IMR-90 (cell line): ENCODE measurements around the gene LYSMD3. TPM values are rescaled to one million over a fixed set of nuclear protein-coding genes. Genes with fewer than 3 reads are reported as not detected.

Source experiments
- ATAC-seq: fragments of 200-7000 bp; cut with Tn5 transposase; 2 replicates; pipeline ENCODE4 v1.9.1; 2020; ENCODE audit warnings: low read depth, mild to moderate bottlenecking, moderate library complexity
- BruUV-seq: library from RNA; stranded (reverse); fragments of 400-500 nt; replicated peaks from 2 replicates; lab custom pipeline; 2021; lab: Mats Ljungman, UMichigan
- CTCF ChIA-PET: fragments of 300-600 bp; formaldehyde crosslinking; extraction: SDS; loops from one replicate; lab custom pipeline; 2021; ENCODE audit warnings: antibody characterized with exemption; lab: Yijun Ruan, JAX
- POLR2A ChIA-PET: fragments of 300-600 bp; sonication (Branson Sonifier 250); formaldehyde crosslinking; loops from one replicate; lab custom pipeline; 2022; ENCODE audit warnings: antibody characterized with exemption; ENCODE audit not compliant: unreplicated experiment; lab: Charles Lee
- DNase-seq: peaks from one replicate; pipeline ENCODE4 v3.0.0; 2013
- H2AFZ ChIP-seq: replicated peaks from 2 replicates; pipeline ENCODE3; 2013; ENCODE audit warnings: low read length, mild to moderate bottlenecking; ENCODE audit not compliant: poor library complexity
- H2AK5ac ChIP-seq: 2 replicates; pipeline ENCODE4 v1.6.1; 2013; ENCODE audit warnings: low read depth, low read length, inconsistent platforms
- H2AK9ac ChIP-seq: replicated peaks from 2 replicates; pipeline ENCODE3; 2013; ENCODE audit warnings: mild to moderate bottlenecking, low read depth, low read length, moderate library complexity; ENCODE audit not compliant: poor library complexity
- H2BK120ac ChIP-seq: 2 replicates; pipeline ENCODE4 v1.6.1; 2013; ENCODE audit warnings: low read depth, low read length, inconsistent platforms
- H2BK15ac ChIP-seq: 3 replicates; pipeline ENCODE4 v1.6.1; 2013; ENCODE audit warnings: low read depth, low read length, inconsistent platforms
- H2BK20ac ChIP-seq: 2 replicates; pipeline ENCODE4 v1.6.1; 2013; ENCODE audit warnings: low read depth, mild to moderate bottlenecking, inconsistent platforms, low read length, moderate library complexity
- H2BK5ac ChIP-seq: 2 replicates; pipeline ENCODE4 v1.6.1; 2013; ENCODE audit warnings: mild to moderate bottlenecking, low read depth, low read length, inconsistent platforms; ENCODE audit not compliant: poor library complexity, severe bottlenecking
- H3K14ac ChIP-seq: replicated peaks from 2 replicates; pipeline ENCODE4 v1.6.1; 2013; ENCODE audit warnings: low read depth, low read length, inconsistent platforms
- H3K18ac ChIP-seq: 2 replicates; pipeline ENCODE4 v1.6.1; 2013; ENCODE audit warnings: low read depth, low read length, control low read depth
- H3K23ac ChIP-seq: 2 replicates; pipeline ENCODE4 v1.6.1; 2013; ENCODE audit warnings: low read depth, low read length, inconsistent platforms
- H3K27ac ChIP-seq: 2 replicates; pipeline ENCODE4 v1.5.1; 2013; ENCODE audit warnings: mild to moderate bottlenecking, control low read depth, low read length; ENCODE audit not compliant: insufficient read depth
- H3K27me3 ChIP-seq: 2 replicates; pipeline ENCODE4 v1.6.1; 2013; ENCODE audit warnings: low read length; ENCODE audit not compliant: control insufficient read depth, insufficient read depth
- H3K36me3 ChIP-seq: 2 replicates; pipeline ENCODE4 v1.6.1; 2013; ENCODE audit warnings: low read length, mixed read lengths; ENCODE audit not compliant: control insufficient read depth, insufficient read depth
- H3K4ac ChIP-seq: 2 replicates; pipeline ENCODE4 v1.6.1; 2013; ENCODE audit warnings: low read depth, low read length, inconsistent platforms
- H3K4me1 ChIP-seq: 2 replicates; pipeline ENCODE4 v1.6.1; 2013; ENCODE audit warnings: low read length, mixed read lengths; ENCODE audit not compliant: control insufficient read depth, insufficient read depth
- H3K4me2 ChIP-seq: 2 replicates; pipeline ENCODE4 v1.6.1; 2013; ENCODE audit warnings: low read depth, mild to moderate bottlenecking, control low read depth, low read length, moderate library complexity
- H3K4me3 ChIP-seq: 2 replicates; pipeline ENCODE4 v1.5.1; 2013; ENCODE audit warnings: low read depth, mild to moderate bottlenecking, control low read depth, low read length, moderate library complexity; ENCODE audit not compliant: insufficient read depth
- H3K56ac ChIP-seq: 2 replicates; pipeline ENCODE4 v1.6.1; 2013; ENCODE audit warnings: low read length, inconsistent platforms; ENCODE audit not compliant: insufficient read depth; ENCODE audit errors: extremely low read depth
- H3K79me1 ChIP-seq, 2 experiments: 2 replicates each; pipeline ENCODE4 v1.6.1; 2013; ENCODE audit warnings: low read length in 2 of 2, inconsistent platforms in 1 of 2, low read depth in 1 of 2
- H3K9ac ChIP-seq: 2 replicates; pipeline ENCODE4 v1.6.1; 2013; ENCODE audit warnings: low read depth, low read length, control low read depth
- H3K9me1 ChIP-seq: 2 replicates; pipeline ENCODE4 v1.6.1; 2013; ENCODE audit warnings: low read length, inconsistent platforms; ENCODE audit not compliant: insufficient read depth
- H3K9me3 ChIP-seq: 2 replicates; pipeline ENCODE4 v1.6.1; 2013; ENCODE audit warnings: low read length; ENCODE audit not compliant: control insufficient read depth, insufficient read depth
- H4K20me1 ChIP-seq: 2 replicates; pipeline ENCODE4 v1.6.1; 2013; ENCODE audit warnings: low read length, inconsistent platforms; ENCODE audit not compliant: insufficient read depth
- H4K5ac ChIP-seq: 2 replicates; pipeline ENCODE4 v1.6.1; 2013; ENCODE audit warnings: mild to moderate bottlenecking, low read depth, low read length, control low read depth
- H4K8ac ChIP-seq, 2 experiments: 2 replicates each; pipeline ENCODE4 v1.6.1; 2013; ENCODE audit warnings: low read depth in 2 of 2, low read length in 2 of 2, control low read depth in 1 of 2, inconsistent platforms in 1 of 2
- H4K91ac ChIP-seq: 2 replicates; pipeline ENCODE4 v1.6.1; 2013; ENCODE audit warnings: low read depth, low read length, inconsistent platforms; ENCODE audit not compliant: insufficient read depth
- CEBPB ChIP-seq: IDR thresholded peaks from 2 replicates; pipeline ENCODE4 v1.6.1; 2012; ENCODE audit warnings: low read depth, low read length, improper control_type of control experiment
- CHD1 ChIP-seq: IDR thresholded peaks from 2 replicates; pipeline ENCODE4 v1.6.1; 2012; ENCODE audit warnings: low read depth, low read length, improper control_type of control experiment
- ELK1 ChIP-seq: fragments of 150-350 bp; IDR thresholded peaks from 2 replicates; pipeline ENCODE4 v1.6.1; 2016; ENCODE audit warnings: low read depth, mild to moderate bottlenecking, low read length, moderate library complexity, borderline replicate concordance
- FOS ChIP-seq: fragments of 150-350 bp; IDR thresholded peaks from 2 replicates; pipeline ENCODE4 v1.6.1; 2016; ENCODE audit warnings: low read depth, low read length
- MAFK ChIP-seq: IDR thresholded peaks from 2 replicates; pipeline ENCODE4 v1.6.1; 2012; ENCODE audit warnings: low read depth, low read length, improper control_type of control experiment
- MAZ ChIP-seq: IDR thresholded peaks from 2 replicates; pipeline ENCODE4 v1.6.1; 2012; ENCODE audit warnings: low read depth, mild to moderate bottlenecking, low read length, improper control_type of control experiment, moderate library complexity, borderline replicate concordance
- MXI1 ChIP-seq: IDR thresholded peaks from 2 replicates; pipeline ENCODE4 v1.6.1; 2012; ENCODE audit warnings: low read depth, mild to moderate bottlenecking, low read length, moderate library complexity, borderline replicate concordance
- NFE2L2 ChIP-seq: fragments of 150-350 bp; IDR thresholded peaks from 2 replicates; pipeline ENCODE4 v1.6.1; 2016; ENCODE audit warnings: low read depth, mild to moderate bottlenecking, low read length
- POLR2A ChIP-seq: IDR thresholded peaks from 2 replicates; pipeline ENCODE4 v1.6.1; 2012; ENCODE audit warnings: mild to moderate bottlenecking, low read depth, low read length
- RAD21 ChIP-seq: IDR thresholded peaks from 2 replicates; pipeline ENCODE4 v1.6.1; 2012; ENCODE audit warnings: low read length, improper control_type of control experiment
- RCOR1 ChIP-seq: IDR thresholded peaks from 2 replicates; pipeline ENCODE4 v1.6.1; 2012; ENCODE audit warnings: mild to moderate bottlenecking, low read length, improper control_type of control experiment; ENCODE audit not compliant: insufficient replicate concordance
- RFX5 ChIP-seq: IDR thresholded peaks from 2 replicates; pipeline ENCODE4 v1.8.0; 2012; ENCODE audit warnings: low read depth, mild to moderate bottlenecking, low read length, moderate library complexity
- SMC3 ChIP-seq: fragments of 150-350 bp; IDR thresholded peaks from 2 replicates; pipeline ENCODE4 v1.6.1; 2016; ENCODE audit warnings: low read depth, mild to moderate bottlenecking, antibody characterized with exemption, low read length, moderate library complexity
- WGBS, 2 experiments: methylation state at CpG; one replicate each; pipeline versions ENCODE4 v1.1.5 to v1.1.7; 2013; ENCODE audit warnings: missing lambda C conversion rate in 2 of 2; ENCODE audit not compliant: insufficient read length in 1 of 2; ENCODE audit errors: extremely low coverage in 2 of 2; 5-methylcytosine and 5-hydroxymethylcytosine counted together
- dilution Hi-C: fragments of 300-500 bp; cut with HindIII; formaldehyde crosslinking; loops from one replicate; pipeline ENCODE4 v1.14.3; 2018; ENCODE audit warnings: low sequenced_read_pairs; ENCODE audit not compliant: unreplicated experiment
- in situ Hi-C: fragments of 300-500 bp; cut with MboI; formaldehyde crosslinking; loops from 3 replicates; pipeline ENCODE4 v1.14.3; 2019; ENCODE audit warnings: low sequenced_read_pairs, inconsistent platforms, mixed read lengths
- intact Hi-C: fragments of 100-400 bp; cut with micrococcal nuclease; formaldehyde crosslinking; loops from 2 replicates; pipeline ENCODE4 v1.10.0; 2022
- polyA plus RNA-seq, 3 experiments: library from polyadenylated mRNA; depleted of rRNA; stranded (reverse); fragments of >200 nt; gene quantifications; 2 replicates each; pipeline ENCODE4 v1.2.3, GENCODE V29; 2012; ENCODE audit warnings: low replicate concordance in 1 of 3
- total RNA-seq: library from RNA; depleted of rRNA; stranded (reverse); fragments of >200 nt; gene quantifications from 2 replicates; pipeline ENCODE4 v1.2.3, GENCODE V29; 2012
- TF ChIP-seq, protein P1 (sequence below): fragments of 150-350 bp; IDR thresholded peaks from 2 replicates; pipeline ENCODE4 v1.6.1; 2017; ENCODE audit warnings: mild to moderate bottlenecking, antibody characterized with exemption, low read length, low read depth
- TF ChIP-seq, protein P2 (sequence below): conservative IDR thresholded peaks from 2 replicates; pipeline ENCODE4 v1.5.1; 2012; ENCODE audit warnings: mild to moderate bottlenecking, low read depth, low read length, improper control_type of control experiment

Gene LYSMD3
- total and polyA plus RNA-seq, 2 of the 4 experiments (the other 2 are of a cell fraction), result 10.2 to 21.1 TPM

DNA sequence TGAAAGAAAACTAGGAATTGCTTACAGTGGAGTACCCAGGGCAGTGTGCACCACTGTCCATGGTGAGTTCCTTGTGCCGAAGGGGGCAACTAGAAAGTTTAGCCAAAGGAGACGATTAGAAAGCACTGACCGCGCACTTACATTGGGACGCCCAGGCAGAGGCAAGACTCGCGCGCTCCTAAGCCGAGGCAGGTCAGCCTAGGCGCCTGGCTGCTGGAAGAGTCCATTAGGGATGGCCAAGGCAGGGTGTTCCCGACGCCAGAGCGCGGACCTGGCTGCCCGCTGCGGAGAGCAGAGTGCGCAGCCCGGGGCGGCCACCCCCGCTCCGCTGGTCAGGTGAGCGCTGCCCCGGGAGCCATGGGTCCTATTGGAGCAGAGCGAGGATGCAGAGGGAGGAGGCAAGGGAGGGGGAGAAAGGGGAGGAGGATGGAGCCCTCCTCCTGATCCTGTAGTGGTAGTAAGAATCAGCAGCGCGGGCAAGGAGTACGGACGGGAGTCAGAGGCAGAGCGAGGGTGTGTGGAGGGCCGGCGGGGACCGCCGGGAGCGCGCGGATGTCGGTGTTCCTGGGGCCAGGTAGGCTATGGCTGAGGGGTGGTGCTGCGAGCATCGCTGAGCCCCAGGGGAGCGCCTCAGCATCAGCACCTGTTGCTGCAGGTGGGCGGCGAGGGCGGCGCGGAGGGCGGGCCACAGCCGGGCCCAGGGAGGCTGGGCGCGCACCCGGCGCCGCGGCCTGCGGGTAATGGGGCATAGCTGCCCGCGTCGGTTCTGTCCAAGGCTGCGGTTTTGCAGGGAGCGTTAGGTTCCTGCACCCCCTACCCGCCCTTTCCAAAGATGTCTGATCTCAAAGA lies 29.2 kb upstream of the LYSMD3 start, which contains the start of gene ADGRV1:
TSS of gene ADGRV1 (plus strand) at position 454 of the 849 bp plus-strand sequence. CDS start at position 553, 99 bp downstream.
- Histone ChIP-seq H3K18ac (no peak within 1 kb of the TSS), H2BK15ac (no peak within 1 kb of the TSS), H3K4me3 (no peak within 1 kb of the TSS; the same call in 1 of the 2 replicates), H3K4me2 (peak within 1 kb of the TSS; percentile 25; the same call in 1 of the 2 replicates), H4K5ac (no peak within 1 kb of the TSS), H4K91ac (no peak within 1 kb of the TSS), H3K14ac (no peak within 1 kb of the TSS), H3K79me1 (no peaks in the 10 kb centered on the region), H2BK5ac (no peak within 1 kb of the TSS), H3K9me1 (no peaks in the 10 kb centered on the region), H3K23ac (no peak within 1 kb of the TSS), H2BK20ac (no peak within 1 kb of the TSS), H3K9me3 (no peaks in the 10 kb centered on the region), H3K27ac (no peak within 1 kb of the TSS), H3K4me1 (no peaks in the 10 kb centered on the region), H4K8ac (no peak within 1 kb of the TSS), H3K9ac (no peak within 1 kb of the TSS), H2BK120ac (no peak within 1 kb of the TSS), H3K27me3 (peaks cover 27% of the 10 kb centered on the region), H3K56ac (no peak within 1 kb of the TSS), H2AFZ (peak within 1 kb of the TSS; percentile 13), H3K36me3 (no peaks in the 10 kb centered on the region), H2AK5ac (no peak within 1 kb of the TSS), H2AK9ac (no peak within 1 kb of the TSS), H4K20me1 (no peaks in the 10 kb centered on the region), H3K4ac (no peak within 1 kb of the TSS)
- ChIA-PET CTCF (no interaction called here), POLR2A (no interaction called here)
- DNase-seq, result peak; percentile 1
- WGBS, 2 experiments, result 3% methylated on average over 13 of the region's 60 CpGs; no CpG with 5 or more reads in 1 of the 2 experiments
- in situ Hi-C loops, result no loop called here
- intact Hi-C loops, result no loop called here
- ATAC-seq, result peak; percentile 54
- BruUV-seq, result no TSS peak
- dilution Hi-C loops, result no loop called here
- TF ChIP-seq MAFK, result no peak
- TF ChIP-seq SMC3, result no peak
- TF ChIP-seq, protein P1, sequence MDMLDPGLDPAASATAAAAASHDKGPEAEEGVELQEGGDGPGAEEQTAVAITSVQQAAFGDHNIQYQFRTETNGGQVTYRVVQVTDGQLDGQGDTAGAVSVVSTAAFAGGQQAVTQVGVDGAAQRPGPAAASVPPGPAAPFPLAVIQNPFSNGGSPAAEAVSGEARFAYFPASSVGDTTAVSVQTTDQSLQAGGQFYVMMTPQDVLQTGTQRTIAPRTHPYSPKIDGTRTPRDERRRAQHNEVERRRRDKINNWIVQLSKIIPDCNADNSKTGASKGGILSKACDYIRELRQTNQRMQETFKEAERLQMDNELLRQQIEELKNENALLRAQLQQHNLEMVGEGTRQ, result no peak
- TF ChIP-seq, protein P2, sequence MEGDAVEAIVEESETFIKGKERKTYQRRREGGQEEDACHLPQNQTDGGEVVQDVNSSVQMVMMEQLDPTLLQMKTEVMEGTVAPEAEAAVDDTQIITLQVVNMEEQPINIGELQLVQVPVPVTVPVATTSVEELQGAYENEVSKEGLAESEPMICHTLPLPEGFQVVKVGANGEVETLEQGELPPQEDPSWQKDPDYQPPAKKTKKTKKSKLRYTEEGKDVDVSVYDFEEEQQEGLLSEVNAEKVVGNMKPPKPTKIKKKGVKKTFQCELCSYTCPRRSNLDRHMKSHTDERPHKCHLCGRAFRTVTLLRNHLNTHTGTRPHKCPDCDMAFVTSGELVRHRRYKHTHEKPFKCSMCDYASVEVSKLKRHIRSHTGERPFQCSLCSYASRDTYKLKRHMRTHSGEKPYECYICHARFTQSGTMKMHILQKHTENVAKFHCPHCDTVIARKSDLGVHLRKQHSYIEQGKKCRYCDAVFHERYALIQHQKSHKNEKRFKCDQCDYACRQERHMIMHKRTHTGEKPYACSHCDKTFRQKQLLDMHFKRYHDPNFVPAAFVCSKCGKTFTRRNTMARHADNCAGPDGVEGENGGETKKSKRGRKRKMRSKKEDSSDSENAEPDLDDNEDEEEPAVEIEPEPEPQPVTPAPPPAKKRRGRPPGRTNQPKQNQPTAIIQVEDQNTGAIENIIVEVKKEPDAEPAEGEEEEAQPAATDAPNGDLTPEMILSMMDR, result no peak
- no peak for TF ChIP-seq NFE2L2
- no peak for TF ChIP-seq CHD1
- TF ChIP-seq FOS, result no peak
- TF ChIP-seq MAZ, result no peak
- TF ChIP-seq RFX5, result no peak
- no peak for TF ChIP-seq CEBPB
- no peak for TF ChIP-seq RAD21
- no peak for TF ChIP-seq MXI1
- TF ChIP-seq POLR2A, result no peak
- no peak for TF ChIP-seq RCOR1
- TF ChIP-seq ELK1, result no peak
